Upper lobe of right lung (tissue), 1 donor: ENCODE results near the gene ACADVL. TPM values are rescaled to one million over a fixed set of nuclear protein-coding genes. Genes with fewer than 3 reads are reported as not detected.
"Not testable (repeated sequence)": the region's sequence is repeated elsewhere in the genome, so short reads cannot be mapped to it uniquely, and the experiment has no call there.

Experiments used
- ATAC-seq: fragments of 200-7000 bp; cut with Tn5 transposase; one replicate; pipeline ENCODE4 v1.9.1; 2020; ENCODE audit warnings: mild to moderate bottlenecking, moderate library complexity
- DNase-seq: peaks from one replicate; pipeline ENCODE4 v3.0.0-alpha.2; 2020
- H3K27ac ChIP-seq: fragments of 200-600 bp; one replicate; pipeline ENCODE4 v1.8.0; 2022
- H3K27me3 ChIP-seq: fragments of 200-600 bp; one replicate; pipeline ENCODE4 v1.8.0; 2022; ENCODE audit warnings: mild to moderate bottlenecking
- H3K36me3 ChIP-seq: fragments of 200-600 bp; one replicate; pipeline ENCODE4 v1.8.0; 2022
- H3K4me1 ChIP-seq: fragments of 200-600 bp; one replicate; pipeline ENCODE4 v1.8.0; 2022
- H3K4me3 ChIP-seq: fragments of 200-600 bp; one replicate; pipeline ENCODE4 v1.8.0; 2022; ENCODE audit warnings: mild to moderate bottlenecking
- H3K9me3 ChIP-seq: fragments of 200-600 bp; one replicate; pipeline ENCODE4 v1.8.0; 2022
- intact Hi-C: fragments of 100-400 bp; cut with DNase I; formaldehyde crosslinking; loops from one replicate; pipeline ENCODE4 v1.11.0; 2022
- long read RNA-seq: library from polyadenylated mRNA; unstranded; transcript quantifications from one replicate; pipeline ENCODE4 v2.0.0, GENCODE V29; 2021
- total RNA-seq: library from RNA; stranded (reverse); fragmentation: NEBNext Ultra II Directional; extraction: Animal tissue kit (Norgen Biotek cat#: 25700); gene quantifications from one replicate; pipeline ENCODE4 v1.2.1, GENCODE V29; 2021
- TF ChIP-seq, protein P1 (sequence below): fragments of 200-600 bp; IDR thresholded peaks from one replicate; pipeline ENCODE4 v1.8.0; 2022; ENCODE audit warnings: antibody characterized with exemption
- donor health status: DM: no; HTN: yes; CAD: no; lungs with severe emphysema.

ACADVL gene
- 544 TPM for total RNA-seq
- long read RNA-seq, transcript ACADVL-203 (20 exons, 2,323 nt) = major isoform, 286 of 775 reads
- long read RNA-seq, transcript ACADVL-202 (19 exons, 2,191 nt) = minor isoform, 5 of 775 reads
- long read RNA-seq, transcript ACADVL-201 (19 exons, 2,352 nt) = minor isoform, 21 of 775 reads
- long read RNA-seq, partial matches to known transcripts = 191 of 775 reads
- long read RNA-seq, other reads (novel, unspliced or antisense) = 259 of 775 reads

DNA sequence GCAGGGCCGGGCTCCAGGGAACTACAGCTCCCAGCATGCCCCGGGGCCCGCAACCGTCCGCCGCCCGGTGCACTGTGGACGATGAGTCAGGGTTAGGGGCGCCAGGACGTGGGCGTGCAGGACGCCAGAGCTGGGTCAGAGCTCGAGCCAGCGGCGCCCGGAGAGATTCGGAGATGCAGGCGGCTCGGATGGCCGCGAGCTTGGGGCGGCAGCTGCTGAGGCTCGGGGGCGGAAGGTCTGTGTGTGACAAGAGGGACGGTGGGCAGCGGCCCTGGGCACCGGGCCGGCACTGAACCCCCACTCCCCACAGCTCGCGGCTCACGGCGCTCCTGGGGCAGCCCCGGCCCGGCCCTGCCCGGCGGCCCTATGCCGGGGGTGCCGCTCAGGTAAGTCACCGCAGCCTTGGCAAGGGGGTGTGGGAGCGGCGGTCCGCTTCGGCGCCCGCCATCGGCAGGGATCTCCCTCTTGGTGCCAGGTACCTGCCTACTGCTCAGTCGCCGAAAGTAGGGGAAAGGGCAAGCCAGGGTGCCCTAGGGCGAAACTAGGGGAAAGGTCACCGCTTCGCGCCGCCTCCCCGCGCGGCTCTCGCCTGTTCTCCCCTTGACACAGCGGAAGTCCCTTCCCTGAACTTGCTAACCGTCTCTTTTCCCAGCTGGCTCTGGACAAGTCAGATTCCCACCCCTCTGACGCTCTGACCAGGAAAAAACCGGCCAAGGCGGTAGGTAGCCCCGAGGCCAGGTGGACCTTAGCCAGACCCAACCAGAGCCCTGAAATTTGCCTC lies at the start of gene ACADVL, which contains the start of gene DLG4:
ACADVL (plus strand) TSS at position 127 of the 781 bp plus-strand sequence; CDS start at position 174, 47 bp downstream.
DLG4 (minus strand) TSS at position 25 of the 781 bp plus-strand sequence.
- peak within 1 kb of the TSS; percentile 95 for H3K27ac ChIP-seq
- TF ChIP-seq, protein P1, sequence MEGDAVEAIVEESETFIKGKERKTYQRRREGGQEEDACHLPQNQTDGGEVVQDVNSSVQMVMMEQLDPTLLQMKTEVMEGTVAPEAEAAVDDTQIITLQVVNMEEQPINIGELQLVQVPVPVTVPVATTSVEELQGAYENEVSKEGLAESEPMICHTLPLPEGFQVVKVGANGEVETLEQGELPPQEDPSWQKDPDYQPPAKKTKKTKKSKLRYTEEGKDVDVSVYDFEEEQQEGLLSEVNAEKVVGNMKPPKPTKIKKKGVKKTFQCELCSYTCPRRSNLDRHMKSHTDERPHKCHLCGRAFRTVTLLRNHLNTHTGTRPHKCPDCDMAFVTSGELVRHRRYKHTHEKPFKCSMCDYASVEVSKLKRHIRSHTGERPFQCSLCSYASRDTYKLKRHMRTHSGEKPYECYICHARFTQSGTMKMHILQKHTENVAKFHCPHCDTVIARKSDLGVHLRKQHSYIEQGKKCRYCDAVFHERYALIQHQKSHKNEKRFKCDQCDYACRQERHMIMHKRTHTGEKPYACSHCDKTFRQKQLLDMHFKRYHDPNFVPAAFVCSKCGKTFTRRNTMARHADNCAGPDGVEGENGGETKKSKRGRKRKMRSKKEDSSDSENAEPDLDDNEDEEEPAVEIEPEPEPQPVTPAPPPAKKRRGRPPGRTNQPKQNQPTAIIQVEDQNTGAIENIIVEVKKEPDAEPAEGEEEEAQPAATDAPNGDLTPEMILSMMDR = no peak
- H3K9me3 ChIP-seq = no peaks in the 10 kb centered on the region
- DNase-seq (peak; percentile 95), ATAC-seq (peak; percentile 86)
- H3K36me3 ChIP-seq = peaks cover 37% of the 10 kb centered on the region
- no peaks in the 10 kb centered on the region for H3K27me3 ChIP-seq
- H3K4me1 ChIP-seq = peaks cover 53% of the 10 kb centered on the region
- intact Hi-C loops = no loop called here
- peak within 1 kb of the TSS; percentile 98 for H3K4me3 ChIP-seq

DNA sequence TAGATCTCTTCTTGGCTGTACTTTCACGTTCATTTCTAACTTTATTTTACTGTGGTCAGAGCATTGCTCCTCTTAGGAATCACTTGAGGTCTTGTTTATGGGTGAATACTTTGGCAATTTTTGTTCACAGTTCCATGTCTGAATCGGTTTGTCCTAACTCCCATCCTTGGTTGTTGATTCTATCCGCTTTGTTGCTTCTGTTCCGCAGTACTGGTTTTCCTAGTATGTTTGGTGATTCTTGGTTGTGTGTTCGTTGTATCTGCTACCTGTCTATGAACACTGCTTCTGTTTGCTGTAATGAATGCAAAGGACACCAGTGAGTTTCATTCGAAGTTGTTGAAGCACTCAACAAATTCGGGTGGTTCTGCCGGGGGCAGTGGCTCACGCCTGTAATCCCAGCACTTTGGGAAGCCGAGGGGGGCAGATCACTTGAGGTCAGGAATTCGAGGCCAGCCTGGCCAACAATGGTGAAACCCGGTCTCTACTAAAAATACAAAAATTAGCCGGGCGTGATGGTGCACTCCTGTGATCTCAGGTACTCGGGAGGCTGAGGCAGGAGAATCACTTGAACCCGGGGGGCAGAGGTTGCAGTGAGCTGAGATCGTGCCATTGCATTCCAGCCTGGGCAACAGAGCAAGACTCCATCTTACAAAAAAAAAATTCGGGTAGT lies 47.1 kb upstream of the ACADVL start:
- H3K27ac ChIP-seq, ATAC-seq, H3K27me3 ChIP-seq, H3K9me3 ChIP-seq, intact Hi-C loops, H3K4me1 ChIP-seq, H3K36me3 ChIP-seq, DNase-seq, H3K4me3 ChIP-seq: not testable (repeated sequence)

DNA sequence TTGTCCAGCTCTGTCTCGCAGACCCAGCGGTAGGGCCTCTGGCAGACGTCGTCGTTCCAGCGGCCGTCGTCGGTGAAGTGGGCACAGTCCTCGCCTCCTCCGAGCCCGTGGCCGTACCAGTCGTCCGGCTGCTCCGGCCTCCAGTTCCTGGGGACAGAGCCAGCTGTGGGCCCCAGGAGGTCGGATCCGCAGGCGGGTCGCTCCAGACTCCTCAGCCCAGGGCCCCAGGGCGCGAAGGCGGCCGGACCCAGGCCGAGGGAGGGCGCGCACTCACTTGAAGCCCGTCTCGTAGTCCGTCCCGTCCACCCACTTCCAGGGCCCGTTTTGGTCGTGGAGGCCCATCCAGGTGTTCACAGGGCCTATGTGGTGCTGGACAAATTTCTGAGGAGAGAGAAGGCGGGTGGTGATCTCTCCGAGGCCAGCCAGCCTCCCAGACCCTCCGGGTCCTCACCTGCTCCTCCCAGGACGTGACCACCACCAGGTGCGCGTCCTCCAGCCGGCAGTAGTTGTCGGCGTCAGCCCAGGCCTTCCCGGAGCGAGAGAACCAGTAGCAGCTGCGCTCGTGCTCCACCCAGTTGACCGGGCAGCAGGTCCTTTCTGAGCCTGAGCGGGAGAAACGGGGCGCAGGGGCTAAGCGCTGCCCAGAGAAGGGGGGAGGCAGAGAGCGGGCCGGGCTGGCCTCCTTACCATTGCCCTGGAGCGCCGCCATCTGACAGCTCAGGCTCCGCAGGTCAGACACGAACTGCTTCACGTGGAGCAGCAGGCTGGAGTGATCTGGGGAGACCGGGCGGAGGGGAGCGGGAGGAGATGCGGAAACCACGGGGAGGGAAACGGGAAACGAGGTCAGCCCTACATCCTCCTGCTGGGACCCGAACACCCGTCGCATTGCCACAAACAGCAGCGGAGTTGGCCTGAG lies 45.8 kb upstream of the ACADVL start:
- H3K9me3 ChIP-seq = no peaks in the 10 kb centered on the region
- peak overlapping the region; percentile 32 for H3K27ac ChIP-seq
- H3K27me3 ChIP-seq = no peaks in the 10 kb centered on the region
- H3K4me1 ChIP-seq = peaks cover 12% of the 10 kb centered on the region
- ATAC-seq (peak; percentile 85), DNase-seq (peak; percentile 92)
- TF ChIP-seq, protein P1 = no peak
- H3K36me3 ChIP-seq = no peaks in the 10 kb centered on the region
- intact Hi-C loops = no loop called here
- H3K4me3 ChIP-seq = peak overlapping the region; percentile 37

DNA sequence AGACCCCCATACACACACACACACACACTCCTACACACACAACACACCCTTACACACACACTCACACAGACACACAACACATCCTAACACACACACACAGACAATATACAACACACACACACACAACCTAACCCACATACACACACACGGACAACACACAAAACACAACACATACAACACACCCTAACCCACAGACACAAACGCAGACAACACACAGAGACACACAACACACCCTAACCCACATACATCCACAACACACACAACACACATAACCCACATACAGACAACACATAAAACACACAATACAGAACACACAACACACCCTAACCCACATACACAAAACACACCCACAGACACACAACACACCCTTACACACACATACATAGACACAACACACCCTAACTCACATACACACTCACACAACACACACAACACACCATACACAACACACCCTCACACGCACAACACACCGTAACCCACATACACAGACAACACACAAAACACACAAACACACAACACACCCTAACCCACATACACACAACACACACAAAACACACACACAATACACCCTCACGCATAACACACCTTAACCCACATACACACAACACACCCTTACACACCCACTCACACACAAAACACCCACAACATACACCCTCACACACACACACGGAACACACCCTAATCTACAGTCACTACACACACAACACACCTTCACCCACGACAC lies 45.0 kb upstream of the ACADVL start:
- H3K27me3 ChIP-seq = no peaks in the 10 kb centered on the region
- H3K9me3 ChIP-seq = no peaks in the 10 kb centered on the region
- H3K36me3 ChIP-seq = no peaks in the 10 kb centered on the region
- H3K4me1 ChIP-seq = peaks cover 12% of the 10 kb centered on the region
- no peak for ATAC-seq
- no peak for DNase-seq
- no peak overlapping the region for H3K27ac ChIP-seq
- TF ChIP-seq, protein P1 = no peak
- intact Hi-C loops = no loop called here
- no peak overlapping the region for H3K4me3 ChIP-seq

DNA sequence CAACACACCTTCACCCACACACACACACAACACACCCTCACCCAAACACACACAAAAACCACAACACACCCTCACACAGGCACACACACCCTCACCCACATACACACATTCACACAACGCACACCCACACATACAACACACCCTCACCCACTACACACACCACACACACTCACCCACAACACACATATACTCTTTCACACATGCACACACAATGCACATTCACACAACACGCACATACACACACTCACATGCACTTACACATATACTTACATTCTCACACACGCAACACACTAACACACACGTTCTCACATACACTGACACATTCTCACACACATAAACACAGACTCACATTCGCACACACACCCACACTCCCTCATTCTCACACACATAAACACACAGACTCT lies 44.4 kb upstream of the ACADVL start:
- H3K4me1 ChIP-seq = peaks cover 12% of the 10 kb centered on the region
- TF ChIP-seq, protein P1 = no peak
- no peak overlapping the region for H3K4me3 ChIP-seq
- DNase-seq (no peak), ATAC-seq (no peak)
- no peaks in the 10 kb centered on the region for H3K36me3 ChIP-seq
- no peak overlapping the region for H3K27ac ChIP-seq
- no peaks in the 10 kb centered on the region for H3K9me3 ChIP-seq
- intact Hi-C loops = no loop called here
- no peaks in the 10 kb centered on the region for H3K27me3 ChIP-seq
